HG02678 (cell line): ENCODE measurements around the gene RBM28.
"Not testable (repeated sequence)": the region's sequence is repeated elsewhere in the genome, so short reads cannot be mapped to it uniquely, and the experiment has no call there.

Source experiments
- ATAC-seq: cut with Tn5 transposase; IDR thresholded peaks from one replicate; pipeline ENCODE4 v1.9.1; 2021; ENCODE audit warnings: mild to moderate bottlenecking, moderate library complexity; ENCODE audit not compliant: unreplicated experiment

RBM28 gene

GRCh38 chr7:128302139-128302538 is 41.6 kb downstream of the RBM28 start:
- no peak for ATAC-seq

- ATAC-seq = no peak
Observed at GRCh38 chr7:128299109-128299607, 44.5 kb downstream of the RBM28 start.

DNA sequence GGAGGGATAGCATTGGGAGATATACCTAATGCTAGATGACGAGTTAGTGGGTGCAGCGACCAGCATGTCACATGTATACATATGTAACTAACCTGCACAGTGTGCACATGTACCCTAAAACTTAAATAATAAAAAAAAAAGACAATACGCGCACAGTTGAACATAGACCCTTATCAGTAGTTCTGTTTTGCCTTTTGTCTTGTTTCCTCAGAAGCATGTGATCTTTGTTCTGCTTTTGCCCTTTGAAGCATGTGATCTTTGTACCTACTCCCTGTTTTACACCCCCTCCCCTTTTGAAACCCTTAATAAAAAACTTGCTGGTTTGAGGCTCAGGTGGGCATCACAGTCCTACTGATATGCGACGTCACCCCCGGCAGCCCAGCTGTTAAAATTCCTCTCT is 45.7 kb downstream of the RBM28 start:
- ATAC-seq = not testable (repeated sequence)

- ATAC-seq = no peak
Observed at GRCh38 chr7:128287556-128287955, 56.2 kb downstream of the RBM28 start.

DNA sequence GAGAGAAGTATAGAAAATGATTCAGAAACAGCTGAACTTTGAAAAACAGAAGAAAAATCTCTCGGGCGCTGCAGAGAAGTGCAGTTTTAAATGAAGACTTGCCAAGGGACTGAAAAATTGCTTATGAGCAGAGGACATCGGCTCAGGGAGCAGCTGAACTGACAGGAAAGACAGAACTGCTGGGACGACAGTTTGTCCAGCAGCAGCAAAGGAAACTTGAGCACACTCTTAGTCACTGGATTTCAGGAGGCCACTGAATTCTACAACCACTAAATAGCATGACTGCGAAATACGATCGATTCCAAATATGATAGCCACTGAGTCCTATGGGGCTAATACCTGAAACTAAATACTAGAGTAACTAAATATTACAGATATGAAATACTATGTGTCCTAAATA is 59.6 kb downstream of the RBM28 start:
- ATAC-seq = no peak

- ATAC-seq = no peak
Observed at GRCh38 chr7:128281605-128282380, 61.9 kb downstream of the RBM28 start.

DNA sequence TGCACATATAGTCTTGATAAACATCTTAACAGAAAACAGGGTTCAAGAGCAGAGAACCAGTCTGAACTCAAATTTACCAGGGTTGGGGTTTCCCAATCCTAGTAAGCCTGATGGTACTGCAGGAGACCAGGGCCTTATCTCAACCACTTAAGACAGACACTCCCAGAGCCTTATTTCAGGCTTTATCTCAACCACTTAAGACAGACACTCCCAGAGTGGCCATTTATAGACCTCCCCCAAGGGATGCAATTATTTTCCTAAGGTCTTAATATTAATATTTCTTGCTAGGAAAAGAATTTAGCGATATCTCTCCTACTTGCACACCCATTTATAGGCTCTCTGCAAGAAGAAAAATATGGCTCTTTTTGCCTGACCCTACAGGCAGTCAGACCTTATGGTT is 63.3 kb downstream of the RBM28 start:
- ATAC-seq = not testable (repeated sequence)

DNA sequence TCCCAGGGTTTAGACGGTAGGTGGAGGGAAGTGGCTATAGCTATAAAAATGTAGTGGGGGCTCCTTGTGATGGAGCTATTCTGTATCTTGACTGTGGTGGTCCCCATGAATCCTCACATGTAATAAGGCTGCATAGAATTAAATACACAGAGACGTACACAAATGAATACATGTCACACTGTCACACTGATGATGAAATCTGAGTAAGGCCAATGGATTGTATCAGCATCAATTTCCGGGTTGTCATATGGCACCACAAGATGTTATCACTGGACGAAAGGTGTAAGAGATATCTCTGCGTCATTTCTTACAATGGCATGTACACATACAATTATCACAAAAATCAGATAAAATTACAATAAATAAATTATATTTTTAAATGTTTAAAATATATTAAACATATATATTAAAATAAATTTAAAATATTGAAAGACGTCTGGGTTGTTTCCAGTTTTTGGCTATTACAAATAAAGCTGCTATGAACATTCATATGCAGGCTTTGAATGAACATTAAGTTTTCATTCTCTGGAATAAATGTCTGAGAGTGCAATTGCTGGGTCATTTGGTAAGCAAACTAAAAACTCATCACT is 64.5 kb downstream of the RBM28 start:
- ATAC-seq = no peak

DNA sequence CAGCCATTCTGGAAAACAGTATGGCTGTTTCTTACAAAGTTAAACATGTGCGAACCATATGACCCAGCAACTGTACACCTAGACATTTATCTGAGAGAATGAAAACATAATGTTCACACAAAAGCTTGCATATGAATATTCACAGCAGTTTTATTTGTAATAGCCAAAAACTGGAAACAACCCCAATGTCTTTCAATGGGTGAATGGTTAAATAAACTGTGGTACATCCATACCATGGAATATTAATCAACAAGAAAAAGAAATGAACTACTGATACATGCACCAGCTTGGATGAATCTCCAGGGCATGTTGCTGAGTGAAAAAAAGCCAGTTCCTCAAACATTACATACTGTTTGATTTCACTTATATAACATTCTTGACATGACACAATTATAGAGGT is 65.3 kb downstream of the RBM28 start:
- no peak for ATAC-seq

DNA sequence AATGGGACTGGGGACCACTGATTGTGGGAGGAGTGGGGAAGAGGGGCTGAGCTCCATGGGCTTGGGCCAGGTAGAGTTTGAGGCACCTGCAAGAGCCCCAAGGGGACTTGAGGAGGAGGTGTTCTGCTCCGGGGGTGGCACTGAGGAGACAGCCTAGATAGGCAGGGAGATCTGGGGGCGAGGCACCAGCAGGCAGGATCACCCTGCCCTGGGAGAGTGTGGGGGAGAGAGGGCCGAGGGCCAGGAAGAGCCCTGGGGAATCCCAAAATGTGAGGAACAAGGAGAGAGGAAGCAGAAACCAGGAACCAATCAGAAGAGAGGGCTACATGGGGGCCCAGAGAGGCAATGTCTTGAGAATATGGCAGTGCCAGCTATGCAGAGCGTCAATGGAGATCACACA is 68.0 kb downstream of the RBM28 start:
- no peak for ATAC-seq

DNA sequence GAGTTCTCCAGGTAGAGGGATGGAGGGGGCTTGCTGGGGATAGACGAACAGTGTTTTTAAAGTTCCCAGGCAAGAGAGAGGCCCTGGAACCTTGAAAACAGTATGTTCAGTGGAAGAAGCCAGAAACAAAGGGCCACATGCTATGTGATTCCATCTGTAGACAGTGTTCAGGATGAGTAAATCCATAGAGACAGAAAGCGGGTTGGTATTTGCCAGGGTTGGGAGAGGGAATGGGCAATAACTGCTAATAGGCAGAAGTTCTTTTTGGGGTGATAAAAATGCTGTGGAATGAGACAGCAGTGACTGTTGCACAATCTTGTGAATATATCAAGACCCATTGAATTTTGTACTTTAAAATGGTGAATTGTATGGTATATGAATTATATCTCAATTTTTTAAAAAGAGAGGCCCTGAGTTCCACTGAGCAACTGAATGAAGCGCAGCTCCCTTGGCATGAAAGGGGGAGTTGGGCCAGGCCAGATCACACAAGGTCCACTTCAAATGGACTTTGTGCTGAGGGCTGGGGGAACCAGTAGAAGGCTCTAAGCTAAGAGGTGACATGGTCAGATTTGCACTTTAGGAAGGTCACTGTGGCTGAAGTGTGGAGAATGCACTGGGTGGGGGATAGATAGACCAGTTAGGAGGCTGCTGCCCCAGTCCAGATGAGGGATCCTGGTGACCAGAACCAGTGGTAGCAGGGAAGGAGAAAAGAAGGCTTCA is 68.7 kb downstream of the RBM28 start:
- ATAC-seq = no peak

DNA sequence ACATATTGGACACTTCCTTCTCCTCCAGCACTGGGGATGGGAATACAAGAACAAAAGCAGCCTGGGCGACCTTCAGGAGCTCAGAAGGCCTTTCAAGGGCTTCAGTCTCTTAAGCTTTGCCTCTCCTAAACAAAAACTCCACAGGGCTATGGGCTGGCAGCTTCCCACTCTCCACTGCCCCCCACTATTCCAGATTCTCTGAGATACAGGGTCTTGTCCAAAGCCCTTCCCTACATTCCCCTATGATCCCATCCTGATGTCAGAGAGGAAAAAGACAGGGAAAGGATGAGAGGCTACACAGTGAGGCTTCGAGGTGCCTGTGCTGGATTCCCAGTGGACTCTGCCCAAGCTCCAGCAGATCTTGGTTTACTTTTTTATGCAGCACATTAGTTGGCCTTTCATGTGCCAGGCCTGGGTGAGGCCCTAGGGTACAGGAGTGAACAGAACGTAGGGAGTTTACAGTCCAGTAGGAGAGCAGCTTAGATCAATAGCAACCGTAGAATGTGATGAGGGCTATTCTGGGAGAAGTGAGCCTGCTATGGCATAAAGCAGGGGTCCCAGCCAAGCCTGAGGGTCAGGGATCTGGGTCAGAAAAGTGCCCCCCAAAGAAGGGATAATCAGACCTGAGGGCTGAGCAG is 69.3 kb downstream of the RBM28 start:
- no peak for ATAC-seq

- ATAC-seq = no peak
Observed at GRCh38 chr7:128271942-128272481, 71.7 kb downstream of the RBM28 start.

DNA sequence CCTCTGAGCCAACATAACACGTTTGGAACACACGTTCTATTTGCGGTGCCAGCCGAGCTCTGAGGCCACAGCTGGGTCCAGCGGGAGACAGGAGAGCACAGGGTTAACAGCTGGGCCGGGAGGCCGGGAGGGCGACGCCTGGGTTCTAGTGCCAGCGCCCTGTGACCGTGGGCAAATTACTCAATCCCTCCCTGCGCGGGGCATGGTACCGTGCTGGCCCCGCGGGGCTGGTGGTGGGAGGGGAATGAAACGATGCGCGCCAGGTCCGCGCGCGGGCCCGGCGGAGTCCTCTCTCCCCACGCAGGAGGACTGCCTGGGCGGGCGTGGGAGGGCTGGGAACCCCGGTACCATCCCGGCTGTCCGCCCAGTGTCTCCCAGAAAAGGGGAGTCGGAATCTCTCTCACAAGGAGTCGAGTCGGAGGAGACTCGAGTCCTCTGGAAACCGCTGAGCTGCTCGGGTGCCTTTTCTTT is 72.2 kb downstream of the RBM28 start:
- ATAC-seq = no peak

DNA sequence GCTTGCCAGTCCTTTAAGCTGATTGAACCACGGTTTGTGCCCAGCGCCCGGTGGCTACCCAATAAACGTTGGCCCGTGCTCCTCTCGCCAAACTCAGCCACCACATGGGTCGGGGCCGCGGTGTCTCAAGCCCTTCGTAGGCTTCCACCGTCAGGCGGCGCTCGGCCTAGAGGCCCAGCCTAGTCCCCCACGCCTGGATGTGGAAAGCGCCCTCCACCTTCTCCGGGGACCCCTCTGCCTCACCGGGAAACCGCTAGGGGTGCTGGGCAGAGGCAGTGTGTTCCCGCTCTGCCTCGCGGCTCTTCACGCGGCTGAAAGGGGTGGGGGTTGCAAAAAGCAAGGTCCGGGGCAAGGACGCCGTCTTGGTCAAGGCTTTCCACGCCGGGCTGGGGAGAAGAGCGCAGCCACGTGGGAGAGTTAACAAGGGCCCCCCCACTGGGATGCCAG is 72.9 kb downstream of the RBM28 start:
- no peak for ATAC-seq

DNA sequence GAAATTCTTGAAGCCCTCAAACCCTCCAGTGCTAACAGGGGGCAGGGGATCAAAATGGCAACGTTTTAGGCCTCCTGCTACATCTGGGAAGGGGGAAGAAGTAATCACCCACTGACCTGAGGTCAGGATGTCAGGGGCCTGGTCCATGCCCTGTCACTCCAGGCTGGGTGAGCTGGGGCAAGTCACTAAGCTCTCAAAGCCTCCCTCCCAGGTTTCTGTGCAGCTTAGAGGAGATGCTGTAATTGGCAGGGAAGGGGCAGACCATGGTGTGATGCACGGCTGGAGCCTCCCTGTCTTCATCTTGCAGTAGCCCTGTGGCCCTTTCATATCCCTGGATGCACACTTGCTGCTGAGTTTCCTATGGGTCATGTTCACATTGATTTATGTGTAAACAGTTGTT is 75.5 kb downstream of the RBM28 start:
- ATAC-seq = no peak

- ATAC-seq = no peak
Observed at GRCh38 chr7:128267595-128267924, 76.1 kb downstream of the RBM28 start.

DNA sequence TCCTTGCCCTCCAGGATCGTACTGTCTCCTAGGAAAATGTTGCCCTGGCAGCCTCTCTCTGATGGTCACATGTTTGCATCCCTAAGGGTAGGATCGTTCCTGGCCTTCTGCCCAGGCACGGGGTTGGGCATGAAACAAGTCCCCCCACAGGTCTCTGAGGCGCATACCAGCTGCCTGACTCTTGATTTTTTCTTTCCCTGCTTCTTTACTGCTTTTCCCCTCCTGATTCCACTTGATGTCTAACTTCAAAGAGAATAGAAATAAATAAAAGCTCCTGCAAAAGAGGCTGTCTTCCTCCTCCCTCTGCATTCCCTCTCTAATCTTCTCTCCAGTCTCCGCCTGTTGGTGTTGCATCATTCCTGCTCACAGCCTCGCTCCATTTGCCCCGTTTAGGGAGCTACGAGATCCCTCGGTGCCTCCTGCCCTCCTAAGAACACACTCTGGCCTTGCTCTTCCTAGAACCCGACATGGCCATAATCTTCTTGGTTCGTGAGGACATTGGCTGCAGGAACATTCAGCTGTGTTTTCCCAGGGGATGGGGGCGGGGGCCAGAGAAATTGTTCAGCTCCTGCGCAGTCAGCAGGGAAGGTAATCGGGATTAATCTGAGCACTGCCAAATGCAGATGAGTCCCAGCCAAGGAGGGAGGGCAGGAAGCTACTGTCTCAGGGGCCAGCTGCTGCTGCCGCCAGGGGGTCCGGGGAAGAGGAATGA is 76.7 kb downstream of the RBM28 start:
- ATAC-seq = no peak

GRCh38 chr7:128266529-128266882 is 77.2 kb downstream of the RBM28 start:
- ATAC-seq = no peak

DNA sequence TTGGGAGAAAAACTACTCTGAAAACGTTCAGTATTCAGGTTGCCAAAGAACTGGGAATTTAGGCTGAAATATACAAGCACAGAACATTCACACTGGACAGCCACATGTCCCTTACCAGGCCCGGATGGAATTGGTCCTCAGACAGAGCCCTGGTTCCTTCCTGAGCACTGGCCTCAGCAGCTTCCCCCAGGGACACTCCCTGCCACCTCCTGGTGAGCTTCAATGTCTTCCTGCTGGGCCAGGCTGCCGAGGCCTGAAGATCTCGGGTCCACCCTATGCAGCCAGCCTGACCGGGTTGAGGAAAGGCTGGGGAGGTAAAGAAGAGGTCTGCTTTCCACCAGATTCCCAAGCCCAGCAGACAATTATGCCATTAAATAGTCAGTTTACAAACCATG is 77.8 kb downstream of the RBM28 start:
- ATAC-seq = no peak
